Breast epithelium (tissue), 3 donors: Measurements from ENCODE around the gene TSR1.

Experiments used
- CTCF ChIP-seq, 3 donors: fragments of 450-650 bp; IDR thresholded peaks; one replicate each; pipeline ENCODE4 v1.5.1; 2016 to 2017; ENCODE audit warnings: antibody characterized with exemption in 3 of 3, mild to moderate bottlenecking in 3 of 3, moderate library complexity in 3 of 3
- POLR2A ChIP-seq: fragments of 450-650 bp; IDR thresholded peaks from one replicate; pipeline ENCODE4 v1.6.1; 2016; ENCODE audit warnings: antibody characterized with exemption, mild to moderate bottlenecking, moderate library complexity
- POLR2AphosphoS5 ChIP-seq, 3 donors: sonication (generic); formaldehyde crosslinking; IDR thresholded peaks; one replicate each; pipeline ENCODE4 v1.6.1; 2017; ENCODE audit warnings: antibody characterized with exemption in 3 of 3

- TF ChIP-seq CTCF (IDR thresholded peaks at IDR 0.05) (no peak), POLR2AphosphoS5 (IDR thresholded peaks at IDR 0.05) (no peak), POLR2A (no peak)
These were observed 15.0 kb upstream of the TSR1 start for GRCh38 chr17:2351269-2351668.
